Panc1 (cell line): ENCODE data around the gene AFM.
"Not testable (repeated sequence)": the region's sequence is repeated elsewhere in the genome, so short reads cannot be mapped to it uniquely, and the experiment has no call there.

Experiments
- CTCF ChIP-seq: fragments of 450-650 bp; IDR thresholded peaks from 2 replicates; pipeline ENCODE4 v1.5.1; 2017; ENCODE audit warnings: mild to moderate bottlenecking
- POLR2AphosphoS5 ChIP-seq: IDR thresholded peaks from 2 replicates; pipeline ENCODE4 v1.6.1; 2012; ENCODE audit warnings: mild to moderate bottlenecking, low read depth, low read length, moderate library complexity
- REST ChIP-seq, 2 experiments: IDR thresholded peaks; 2 replicates each; pipeline ENCODE4 v1.6.1; 2011 to 2012; ENCODE audit warnings: low read depth in 2 of 2, control low read depth in 1 of 2, low read length in 1 of 2, mild to moderate bottlenecking in 1 of 2, moderate library complexity in 1 of 2; ENCODE audit not compliant: insufficient read depth in 1 of 2
- SIN3A ChIP-seq: IDR thresholded peaks from 2 replicates; pipeline ENCODE4 v1.6.1; 2012; ENCODE audit warnings: low read depth, mild to moderate bottlenecking, low read length, moderate library complexity, borderline replicate concordance; ENCODE audit not compliant: insufficient read depth
- TCF7L2 ChIP-seq: IDR thresholded peaks from 2 replicates; pipeline ENCODE4 v1.6.1; 2011; ENCODE audit warnings: mild to moderate bottlenecking, low read depth, low read length, inconsistent platforms

DNA sequence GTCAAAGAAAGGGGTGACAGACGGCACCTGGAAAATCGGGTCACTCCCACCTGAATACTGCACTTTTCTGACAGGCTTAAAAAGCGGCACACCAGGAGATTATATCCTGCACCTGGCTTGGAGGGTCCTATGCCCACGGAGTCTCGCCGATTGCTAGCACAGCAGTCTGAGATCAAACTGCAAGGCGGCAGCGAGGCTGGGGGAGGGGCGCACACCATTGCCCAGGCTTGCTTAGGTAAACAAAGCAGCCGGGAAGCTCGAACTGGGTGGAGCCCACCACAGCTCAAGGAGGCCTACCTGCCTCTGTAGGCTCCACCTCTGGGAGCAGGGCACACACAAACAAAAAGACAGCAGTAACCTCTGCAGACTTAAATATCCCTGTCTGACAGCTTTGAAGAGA is 69.3 kb downstream of the AFM start:
- not testable (repeated sequence) for TF ChIP-seq CTCF; POLR2AphosphoS5; REST (IDR thresholded peaks at IDR 0.05; ENCODE audit: insufficient read depth in 1 of 2, low read depth in 2 of 2, low read length in 1 of 2); SIN3A; TCF7L2
